ENCODE data around the gene GDF11. TPM values are rescaled to one million over a fixed set of nuclear protein-coding genes. Genes with fewer than 3 reads are reported as not detected.

GDF11 gene
- total RNA-seq, 4 donors from 2014 or later, result 0.77 to 17.1 (median 5.0) TPM

DNA sequence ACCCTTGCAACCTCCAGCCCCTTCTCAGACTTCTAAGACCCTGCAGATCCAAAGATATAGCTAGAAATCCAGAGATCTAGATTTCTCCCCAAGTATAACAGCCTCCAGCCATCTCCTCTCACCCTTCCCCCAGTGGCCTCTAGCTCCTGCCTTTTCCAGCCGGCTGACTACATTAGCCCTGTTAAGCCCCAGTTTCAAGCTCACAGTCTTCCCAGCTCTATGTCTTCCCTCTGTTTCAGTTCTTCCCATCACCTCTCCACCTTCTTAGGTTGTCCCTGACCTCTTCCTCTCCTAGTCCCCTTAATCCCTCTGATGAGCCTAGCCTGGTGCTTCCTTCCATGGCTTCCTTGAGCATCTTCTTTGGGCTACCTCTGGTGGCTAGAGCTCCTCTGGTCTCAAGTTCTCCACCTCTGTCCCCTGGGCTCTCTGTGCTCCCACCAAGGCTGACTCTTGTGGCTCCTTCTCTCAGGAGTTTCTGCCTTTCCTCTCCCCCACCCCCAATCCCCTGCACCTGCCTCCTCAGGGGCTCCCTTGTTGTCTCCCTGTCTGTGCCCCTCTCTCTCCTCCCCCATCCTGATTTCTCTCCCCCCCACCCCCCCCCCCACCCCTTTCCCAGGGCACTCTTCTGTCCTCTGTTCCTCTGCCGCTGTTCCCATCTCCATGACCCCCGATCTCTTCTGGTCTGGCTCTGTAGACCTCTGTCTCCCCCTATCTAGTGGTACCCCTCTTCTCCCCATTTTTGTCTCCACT, 816 bp upstream of the GDF11 start:
- H3K36me3 ChIP-seq, result no peaks in the 10 kb centered on the region
- DNase-seq, result no peak
- no peak for TF ChIP-seq POLR2A (IDR thresholded peaks at IDR 0.05)
- TF ChIP-seq, protein P1, sequence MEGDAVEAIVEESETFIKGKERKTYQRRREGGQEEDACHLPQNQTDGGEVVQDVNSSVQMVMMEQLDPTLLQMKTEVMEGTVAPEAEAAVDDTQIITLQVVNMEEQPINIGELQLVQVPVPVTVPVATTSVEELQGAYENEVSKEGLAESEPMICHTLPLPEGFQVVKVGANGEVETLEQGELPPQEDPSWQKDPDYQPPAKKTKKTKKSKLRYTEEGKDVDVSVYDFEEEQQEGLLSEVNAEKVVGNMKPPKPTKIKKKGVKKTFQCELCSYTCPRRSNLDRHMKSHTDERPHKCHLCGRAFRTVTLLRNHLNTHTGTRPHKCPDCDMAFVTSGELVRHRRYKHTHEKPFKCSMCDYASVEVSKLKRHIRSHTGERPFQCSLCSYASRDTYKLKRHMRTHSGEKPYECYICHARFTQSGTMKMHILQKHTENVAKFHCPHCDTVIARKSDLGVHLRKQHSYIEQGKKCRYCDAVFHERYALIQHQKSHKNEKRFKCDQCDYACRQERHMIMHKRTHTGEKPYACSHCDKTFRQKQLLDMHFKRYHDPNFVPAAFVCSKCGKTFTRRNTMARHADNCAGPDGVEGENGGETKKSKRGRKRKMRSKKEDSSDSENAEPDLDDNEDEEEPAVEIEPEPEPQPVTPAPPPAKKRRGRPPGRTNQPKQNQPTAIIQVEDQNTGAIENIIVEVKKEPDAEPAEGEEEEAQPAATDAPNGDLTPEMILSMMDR (IDR thresholded peaks at IDR 0.05), result no peak
- H3K27ac ChIP-seq, result peak overlapping the region; percentile 83 to 91
- H3K4me1 ChIP-seq, result peaks cover 0 to 4% of the 10 kb centered on the region in 2 donors
- H3K27me3 ChIP-seq, result no peaks in the 10 kb centered on the region
- no peaks in the 10 kb centered on the region for H3K9me3 ChIP-seq
- intact Hi-C loops (cut with DNase I; ENCODE audit: low total_unique reads), result loop anchor here (10.0 kb wide), 1 partner anchor 73 kb away; the partner anchor contains the start of genes ORMDL2 and SARNP
- H3K4me3 ChIP-seq, result peak overlapping the region; percentile 53 to 61

DNA sequence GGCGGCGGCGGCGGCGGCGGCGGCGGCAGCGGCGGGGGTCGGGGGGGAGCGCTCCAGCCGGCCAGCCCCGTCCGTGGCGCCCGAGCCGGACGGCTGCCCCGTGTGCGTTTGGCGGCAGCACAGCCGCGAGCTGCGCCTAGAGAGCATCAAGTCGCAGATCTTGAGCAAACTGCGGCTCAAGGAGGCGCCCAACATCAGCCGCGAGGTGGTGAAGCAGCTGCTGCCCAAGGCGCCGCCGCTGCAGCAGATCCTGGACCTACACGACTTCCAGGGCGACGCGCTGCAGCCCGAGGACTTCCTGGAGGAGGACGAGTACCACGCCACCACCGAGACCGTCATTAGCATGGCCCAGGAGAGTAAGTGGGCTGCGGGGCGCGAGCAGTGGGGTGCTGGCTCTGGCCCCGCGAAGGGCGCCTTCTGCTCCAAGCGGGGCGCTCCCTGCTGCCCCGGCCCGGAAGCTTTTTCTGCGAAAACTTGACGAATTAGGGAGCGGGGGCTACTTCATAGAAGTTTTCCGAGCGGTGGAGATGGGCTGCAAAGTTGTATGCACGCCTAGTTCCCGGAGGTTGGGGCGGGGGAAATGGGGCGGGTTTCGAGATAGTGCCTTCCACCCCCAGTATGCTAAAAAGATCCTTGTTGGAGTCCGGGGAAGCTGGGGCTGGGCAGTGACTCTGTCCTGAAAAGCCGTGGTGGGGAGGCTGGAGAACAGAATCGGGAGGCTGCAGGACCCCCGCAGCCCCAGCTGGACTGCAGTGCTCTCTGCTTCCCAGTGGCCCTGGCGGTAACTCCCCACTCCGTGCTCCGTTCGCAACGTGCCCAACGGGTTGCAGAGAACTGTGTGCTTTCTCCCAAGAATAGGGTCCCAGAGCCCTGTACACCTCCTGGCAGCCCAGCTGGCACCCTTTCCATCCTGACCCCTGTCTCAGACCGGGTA, 751 bp downstream of the GDF11 start:
- DNase-seq, result peak in 1 of 2 donors; percentile 64
- Histone ChIP-seq H3K36me3 (no peaks in the 10 kb centered on the region), H3K27ac (peak overlapping the region; percentile 83 to 91), H3K4me1 (no peaks in the 10 kb centered on the region), H3K9me3 (no peaks in the 10 kb centered on the region), H3K4me3 (peak overlapping the region; percentile 53 to 61), H3K27me3 (no peaks in the 10 kb centered on the region)
- TF ChIP-seq POLR2A (IDR thresholded peaks at IDR 0.05), result peak in 1 of 2 donors; percentile 8
- TF ChIP-seq, protein P1 (IDR thresholded peaks at IDR 0.05), result peak in 1 of 4 experiments; percentile 10
- intact Hi-C loops (cut with DNase I; ENCODE audit: low total_unique reads), result loop anchor here (10.0 kb wide), 1 partner anchor 71 kb away; the partner anchor contains the start of genes ORMDL2 and SARNP

DNA sequence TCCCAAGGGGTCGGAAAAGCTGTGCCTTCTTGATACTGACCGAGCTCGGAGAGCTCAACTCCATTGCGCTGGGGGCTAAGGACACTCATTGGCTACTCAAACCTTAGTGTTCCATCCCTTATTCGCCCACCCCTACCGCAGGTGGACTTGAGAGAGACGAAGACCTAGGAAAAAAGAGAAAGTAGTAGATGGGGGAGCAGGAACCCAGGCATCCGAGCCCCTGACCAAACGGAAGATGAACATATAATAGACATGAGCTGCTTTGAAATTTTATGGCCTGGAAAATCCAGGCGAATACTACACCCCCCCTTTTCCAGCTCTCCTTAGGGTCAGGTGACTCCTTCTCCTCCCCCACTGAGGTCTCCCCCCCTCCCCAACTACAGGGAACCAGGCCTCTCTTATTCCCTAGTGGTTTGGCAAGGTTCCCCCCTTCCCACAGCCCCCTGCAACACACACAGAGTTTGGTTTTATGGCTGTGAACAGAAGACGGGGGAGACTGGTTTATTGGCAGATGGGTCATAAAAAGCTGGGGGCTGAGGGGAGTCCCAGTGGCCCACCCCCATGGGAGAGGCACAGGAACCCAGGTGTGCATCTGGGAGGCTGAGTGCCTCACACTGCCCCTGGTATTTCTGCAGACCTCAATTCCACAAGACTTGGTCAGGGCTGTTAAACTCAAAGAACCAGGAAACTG, 1.6 kb downstream of the GDF11 start:
- no peak for TF ChIP-seq POLR2A (IDR thresholded peaks at IDR 0.05)
- TF ChIP-seq, protein P1 (IDR thresholded peaks at IDR 0.05), result no peak
- no peak for DNase-seq
- Histone ChIP-seq H3K36me3 (no peaks in the 10 kb centered on the region), H3K4me3 (peak overlapping the region; percentile 53 to 61), H3K27ac (peak overlapping the region; percentile 83 to 91), H3K27me3 (no peaks in the 10 kb centered on the region), H3K4me1 (no peaks in the 10 kb centered on the region), H3K9me3 (no peaks in the 10 kb centered on the region)
- intact Hi-C loops (cut with DNase I; ENCODE audit: low total_unique reads), result loop anchor here (10.0 kb wide), 1 partner anchor 70 kb away; the partner anchor contains the start of genes ORMDL2 and SARNP

- H3K4me1 ChIP-seq, result no peaks in the 10 kb centered on the region
- no peaks in the 10 kb centered on the region for H3K9me3 ChIP-seq
- peak overlapping the region; percentile 7 to 18 for H3K4me3 ChIP-seq
- H3K36me3 ChIP-seq, result no peaks in the 10 kb centered on the region
- intact Hi-C loops (cut with DNase I; ENCODE audit: low total_unique reads), result loop anchor here (10.0 kb wide), 1 partner anchor 69 kb away; the partner anchor contains the start of genes ORMDL2 and SARNP
- TF ChIP-seq POLR2A (IDR thresholded peaks at IDR 0.05), result no peak
- TF ChIP-seq, protein P1 (IDR thresholded peaks at IDR 0.05), result no peak
- DNase-seq, result peak in 1 of 2 donors; percentile 57
- H3K27ac ChIP-seq, result peak overlapping the region; percentile 83 to 91
- no peaks in the 10 kb centered on the region for H3K27me3 ChIP-seq
These were observed 2.6 kb downstream of the GDF11 start for GRCh38 chr12:55745361-55746173.

Data from uterus (tissue), 4 donors.